ENCODE data around the gene SYT7. TPM values are rescaled to one million over a fixed set of nuclear protein-coding genes. Genes with fewer than 3 reads are reported as not detected.

The SYT7 gene
- total RNA-seq, 2 experiments from 2014 or later = not detected

DNA sequence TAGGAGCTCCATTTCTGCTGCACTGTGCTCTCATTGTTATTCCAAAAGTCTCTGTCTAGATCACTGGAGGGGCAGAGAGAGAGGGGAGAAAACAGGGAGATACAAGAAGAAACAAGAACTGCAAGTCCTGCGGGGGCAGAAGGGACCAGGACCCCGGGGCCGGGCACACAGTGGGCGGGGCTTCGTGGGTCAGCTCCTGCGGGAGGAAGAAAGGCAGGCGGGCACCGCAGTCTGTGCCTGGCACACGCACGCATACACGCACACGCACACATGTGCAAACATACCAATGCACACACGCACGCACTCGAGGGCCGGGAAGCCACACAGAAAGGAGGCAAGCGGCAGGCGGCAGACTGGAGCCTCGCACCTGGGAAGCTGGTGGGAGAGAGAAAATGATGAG lies 33.6 kb downstream of the SYT7 start:
- H3K4me1 Mint-ChIP-seq (ENCODE audit: low read depth) = no peaks in the 10 kb centered on the region
- ChIA-PET POLR2A (no interaction called here), CTCF (no interaction called here)
- H3K27ac Mint-ChIP-seq = no peak overlapping the region
- H3K27me3 Mint-ChIP-seq = peaks cover 21% of the 10 kb centered on the region
- Histone ChIP-seq H3K27me3 (ENCODE audit: control insufficient read depth in 1 of 2, insufficient read depth in 2 of 2, low read length in 2 of 2) (peaks cover 7 to 9% of the 10 kb centered on the region in 2 experiments), H3K36me3 (ENCODE audit: insufficient read depth, low read length) (no peaks in the 10 kb centered on the region), H3K4me3 (ENCODE audit: low read length) (no peak overlapping the region), H3K9me3 (ENCODE audit: control insufficient read depth in 1 of 2, insufficient read depth in 1 of 2, low read length in 2 of 2) (peaks cover 0 to 12% of the 10 kb centered on the region in 2 experiments), H3K4me1 (ENCODE audit: insufficient read depth, low read length) (no peaks in the 10 kb centered on the region), H3K27ac (ENCODE audit: low read depth in 1 of 2, low read length in 2 of 2) (no peak overlapping the region)
- H3K4me3 Mint-ChIP-seq = no peak overlapping the region
- TF ChIP-seq, protein P1, sequence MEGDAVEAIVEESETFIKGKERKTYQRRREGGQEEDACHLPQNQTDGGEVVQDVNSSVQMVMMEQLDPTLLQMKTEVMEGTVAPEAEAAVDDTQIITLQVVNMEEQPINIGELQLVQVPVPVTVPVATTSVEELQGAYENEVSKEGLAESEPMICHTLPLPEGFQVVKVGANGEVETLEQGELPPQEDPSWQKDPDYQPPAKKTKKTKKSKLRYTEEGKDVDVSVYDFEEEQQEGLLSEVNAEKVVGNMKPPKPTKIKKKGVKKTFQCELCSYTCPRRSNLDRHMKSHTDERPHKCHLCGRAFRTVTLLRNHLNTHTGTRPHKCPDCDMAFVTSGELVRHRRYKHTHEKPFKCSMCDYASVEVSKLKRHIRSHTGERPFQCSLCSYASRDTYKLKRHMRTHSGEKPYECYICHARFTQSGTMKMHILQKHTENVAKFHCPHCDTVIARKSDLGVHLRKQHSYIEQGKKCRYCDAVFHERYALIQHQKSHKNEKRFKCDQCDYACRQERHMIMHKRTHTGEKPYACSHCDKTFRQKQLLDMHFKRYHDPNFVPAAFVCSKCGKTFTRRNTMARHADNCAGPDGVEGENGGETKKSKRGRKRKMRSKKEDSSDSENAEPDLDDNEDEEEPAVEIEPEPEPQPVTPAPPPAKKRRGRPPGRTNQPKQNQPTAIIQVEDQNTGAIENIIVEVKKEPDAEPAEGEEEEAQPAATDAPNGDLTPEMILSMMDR (IDR thresholded peaks at IDR 0.05) = no peak
- no peaks in the 10 kb centered on the region for H3K36me3 Mint-ChIP-seq (ENCODE audit: low read depth)
- no peak for ATAC-seq (ENCODE audit: poor library complexity)
- DNase-seq = no peak
- intact Hi-C loops (cut with DNase I, micrococcal nuclease) = no loop called here
- no peaks in the 10 kb centered on the region for H3K9me3 Mint-ChIP-seq

DNA sequence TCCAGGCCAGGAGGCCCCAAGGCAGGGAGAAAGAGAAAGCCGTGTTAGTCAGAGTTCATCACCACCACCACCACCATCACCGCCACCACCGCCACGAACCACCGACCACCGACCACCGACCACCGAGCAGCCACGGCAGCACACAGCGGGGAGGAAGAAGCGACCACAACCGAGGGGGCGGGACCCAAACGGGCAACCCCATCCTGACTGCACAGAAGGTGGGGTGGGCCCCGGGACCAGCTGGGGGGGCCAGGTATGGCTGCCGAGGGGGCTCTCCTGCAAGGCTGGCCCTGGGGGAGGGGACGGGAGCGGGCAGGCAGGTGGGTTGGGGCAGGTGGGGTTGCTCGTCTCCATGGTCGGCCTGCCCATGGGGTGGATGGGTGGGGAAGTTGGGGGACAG lies 34.2 kb downstream of the SYT7 start:
- Mint-ChIP-seq H3K4me1 (ENCODE audit: low read depth) (no peaks in the 10 kb centered on the region), H3K27me3 (peaks cover 21% of the 10 kb centered on the region), H3K36me3 (ENCODE audit: low read depth) (no peaks in the 10 kb centered on the region), H3K27ac (no peak overlapping the region), H3K4me3 (no peak overlapping the region), H3K9me3 (no peaks in the 10 kb centered on the region)
- ChIA-PET POLR2A (no interaction called here), CTCF (no interaction called here)
- no peaks in the 10 kb centered on the region for H3K4me1 ChIP-seq (ENCODE audit: insufficient read depth, low read length)
- H3K36me3 ChIP-seq (ENCODE audit: insufficient read depth, low read length) = no peaks in the 10 kb centered on the region
- ATAC-seq (ENCODE audit: poor library complexity) (no peak), DNase-seq (no peak)
- intact Hi-C loops (cut with DNase I, micrococcal nuclease) = no loop called here
- TF ChIP-seq, protein P1 (IDR thresholded peaks at IDR 0.05) = no peak
- H3K9me3 ChIP-seq (ENCODE audit: control insufficient read depth in 1 of 2, insufficient read depth in 1 of 2, low read length in 2 of 2) = peaks cover 0 to 12% of the 10 kb centered on the region in 2 experiments
- H3K4me3 ChIP-seq (ENCODE audit: low read length) = no peak overlapping the region
- H3K27me3 ChIP-seq (ENCODE audit: control insufficient read depth in 1 of 2, insufficient read depth in 2 of 2, low read length in 2 of 2) = peaks cover 6 to 9% of the 10 kb centered on the region in 2 experiments
- H3K27ac ChIP-seq (ENCODE audit: low read depth in 1 of 2, low read length in 2 of 2) = no peak overlapping the region

DNA sequence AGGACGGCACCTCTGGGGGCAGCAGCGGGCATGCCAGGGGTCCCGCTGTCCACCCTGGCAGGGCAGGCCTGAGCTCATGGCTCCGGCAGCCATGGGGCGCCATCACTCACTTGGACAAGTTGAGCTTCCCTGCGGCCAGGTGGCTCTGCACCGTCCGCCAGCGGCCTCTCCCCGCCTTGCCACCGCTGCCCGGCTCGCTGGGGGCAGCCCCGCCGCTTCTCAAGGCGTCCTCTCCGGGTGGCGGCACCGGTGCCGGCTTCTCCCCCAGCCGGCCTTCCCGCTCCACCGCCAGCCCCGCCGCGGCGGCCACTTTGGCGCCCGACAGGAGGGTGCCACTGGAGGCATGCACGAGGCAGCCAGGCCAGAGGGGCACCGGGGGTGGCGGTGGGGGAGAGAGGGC lies 35.0 kb downstream of the SYT7 start:
- Mint-ChIP-seq H3K36me3 (ENCODE audit: low read depth) (no peaks in the 10 kb centered on the region), H3K4me1 (ENCODE audit: low read depth) (no peaks in the 10 kb centered on the region), H3K27me3 (peaks cover 27% of the 10 kb centered on the region), H3K4me3 (no peak overlapping the region), H3K9me3 (no peaks in the 10 kb centered on the region), H3K27ac (no peak overlapping the region)
- ATAC-seq (ENCODE audit: poor library complexity) (no peak), DNase-seq (no peak)
- ChIA-PET POLR2A (no interaction called here), CTCF (interaction anchor here (1.1 kb wide), 1 partner anchor 21 kb away, joined by 3 read pairs; no protein-coding TSS in a partner anchor)
- no peak overlapping the region for H3K27ac ChIP-seq (ENCODE audit: low read depth in 1 of 2, low read length in 2 of 2)
- no peak overlapping the region for H3K4me3 ChIP-seq (ENCODE audit: low read length)
- H3K9me3 ChIP-seq (ENCODE audit: control insufficient read depth in 1 of 2, insufficient read depth in 1 of 2, low read length in 2 of 2) = peaks cover 0 to 12% of the 10 kb centered on the region in 2 experiments
- intact Hi-C loops (cut with DNase I, micrococcal nuclease) = no loop called here
- no peaks in the 10 kb centered on the region for H3K36me3 ChIP-seq (ENCODE audit: insufficient read depth, low read length)
- peaks cover 9 to 10% of the 10 kb centered on the region in 2 experiments for H3K27me3 ChIP-seq (ENCODE audit: control insufficient read depth in 1 of 2, insufficient read depth in 2 of 2, low read length in 2 of 2)
- H3K4me1 ChIP-seq (ENCODE audit: insufficient read depth, low read length) = no peaks in the 10 kb centered on the region
- TF ChIP-seq, protein P1 (IDR thresholded peaks at IDR 0.05) = no peak

All from CD4-positive, alpha-beta T cell (primary cell).